Activated CD8-positive, alpha-beta memory T cell treated with anti-CD3 and anti-CD28 coated beads for 1 hour (primary cell): ENCODE measurements around the gene IRF8.
"Not testable (repeated sequence)": the region's sequence is repeated elsewhere in the genome, so short reads cannot be mapped to it uniquely, and the experiment has no call there.

ENCODE experiments used
- DNase-seq, 2 donors: peaks; one replicate each; pipeline ENCODE4 v3.0.0-alpha.2; 2020; ENCODE audit warnings: low read depth in 1 of 2; ENCODE audit errors: extremely low read depth in 1 of 2

IRF8 gene

DNA sequence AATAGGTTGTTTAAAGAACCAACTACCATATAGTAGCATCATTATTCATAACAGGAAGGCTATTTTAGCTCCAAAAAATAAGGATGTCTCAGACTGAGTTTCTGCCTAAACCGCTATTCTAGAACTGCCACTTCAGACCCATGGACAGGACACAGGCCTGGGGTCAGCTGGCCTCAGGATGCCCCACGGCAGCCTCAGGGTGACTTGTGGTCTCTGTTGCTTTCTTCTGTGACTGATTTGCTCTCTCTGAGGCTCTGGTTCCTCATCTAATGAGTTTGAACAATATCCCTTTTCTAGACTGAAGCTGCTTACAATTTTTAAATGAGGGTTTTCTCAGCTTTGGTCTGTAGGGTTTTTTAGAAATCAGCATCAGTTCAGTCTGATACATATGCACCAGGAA lies 31.8 kb upstream of the IRF8 start:
- no peak for DNase-seq

DNA sequence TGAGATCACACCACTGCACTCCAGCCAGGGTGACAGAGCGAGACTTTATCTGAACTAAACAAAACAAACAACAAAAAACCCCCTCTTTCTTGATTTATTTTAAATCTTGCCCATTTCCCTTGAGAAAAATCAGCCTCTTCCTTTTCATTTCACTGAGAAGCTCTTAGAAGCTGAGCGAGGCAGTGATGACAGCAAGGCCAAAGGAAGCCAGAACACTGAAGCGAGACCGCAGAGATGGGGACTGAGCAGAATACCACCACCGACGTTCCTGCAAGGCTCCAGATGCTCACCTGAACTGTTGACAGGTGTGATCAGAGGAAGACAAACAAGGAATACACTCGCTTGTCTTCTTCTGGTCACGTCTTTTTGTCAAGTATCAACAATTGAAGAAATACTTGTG lies 30.5 kb upstream of the IRF8 start:
- DNase-seq: no peak

DNA sequence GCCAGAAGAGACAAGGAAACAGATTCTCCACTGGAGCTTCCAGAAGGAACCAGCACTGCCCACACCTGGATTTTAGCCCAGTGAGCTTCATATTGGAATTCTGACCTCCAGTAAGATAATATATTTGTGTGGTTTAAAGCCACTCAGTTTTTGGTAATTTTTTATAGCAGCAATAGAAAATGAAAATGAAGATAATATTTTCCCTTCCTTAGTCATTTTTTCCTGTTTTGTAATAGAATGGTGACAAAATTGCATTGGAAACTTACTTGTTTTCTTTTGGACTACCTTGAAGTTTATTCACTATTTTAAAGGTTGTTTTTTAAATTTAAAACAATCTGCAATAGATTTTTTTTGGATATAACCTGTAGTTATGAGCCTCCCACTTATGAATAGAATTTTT lies 29.8 kb upstream of the IRF8 start:
- DNase-seq: no peak

DNA sequence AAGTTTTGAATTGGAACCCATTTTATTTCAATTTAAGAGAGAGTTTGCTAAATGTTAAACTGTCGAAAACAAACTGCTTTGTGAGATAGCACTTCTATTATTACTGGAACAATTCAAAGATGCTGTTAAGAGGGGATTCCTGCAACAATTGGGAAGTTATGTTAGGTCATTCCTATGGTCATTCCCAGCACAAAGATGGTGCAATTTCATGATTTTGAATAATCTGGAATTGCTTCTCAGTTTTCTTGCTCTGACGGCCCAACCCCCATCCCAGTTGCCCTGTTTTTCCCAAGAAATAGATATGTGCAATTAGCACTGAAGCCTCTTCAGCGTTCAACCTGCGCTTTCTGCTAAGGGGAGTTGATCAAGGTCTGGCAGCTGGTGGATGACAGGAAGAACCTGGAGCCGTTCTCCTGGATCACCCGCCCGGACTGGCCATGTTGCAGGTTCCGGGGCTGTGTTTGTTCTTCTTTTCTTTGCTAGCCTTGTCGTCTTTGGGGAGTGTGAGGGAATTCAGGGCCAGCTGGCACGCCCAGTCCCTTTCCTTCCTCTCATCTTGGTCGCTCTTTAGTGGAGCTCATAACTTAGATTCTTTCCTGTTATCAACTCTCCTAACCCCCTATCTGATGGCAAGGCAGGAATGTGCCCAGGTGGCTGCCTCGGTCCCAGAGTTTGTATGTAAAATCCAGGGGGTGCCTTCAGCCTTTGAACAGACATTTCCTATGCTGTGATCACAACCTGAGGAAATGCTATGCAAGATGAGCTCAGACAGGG lies 29.0 kb upstream of the IRF8 start:
- DNase-seq: no peak

DNA sequence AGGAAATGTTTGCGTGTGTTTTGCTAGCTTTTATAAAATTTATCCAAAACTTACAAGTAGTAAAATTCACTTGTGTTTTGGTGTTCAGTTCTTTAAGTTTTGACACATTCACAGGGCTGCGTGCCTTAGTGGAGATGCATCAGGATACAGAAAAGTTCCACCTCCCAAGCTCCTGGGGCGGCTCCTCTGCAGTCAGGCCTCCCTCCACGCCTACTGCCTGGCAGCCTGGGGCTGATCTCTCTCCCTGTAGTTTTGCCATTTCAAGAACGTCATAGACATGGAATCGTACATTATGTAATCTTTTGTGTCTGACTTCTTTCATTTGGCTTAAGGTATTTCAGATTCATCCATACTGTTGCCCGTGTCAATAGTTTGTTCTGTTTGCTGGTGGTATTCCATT lies 27.2 kb upstream of the IRF8 start:
- DNase-seq: no peak

DNA sequence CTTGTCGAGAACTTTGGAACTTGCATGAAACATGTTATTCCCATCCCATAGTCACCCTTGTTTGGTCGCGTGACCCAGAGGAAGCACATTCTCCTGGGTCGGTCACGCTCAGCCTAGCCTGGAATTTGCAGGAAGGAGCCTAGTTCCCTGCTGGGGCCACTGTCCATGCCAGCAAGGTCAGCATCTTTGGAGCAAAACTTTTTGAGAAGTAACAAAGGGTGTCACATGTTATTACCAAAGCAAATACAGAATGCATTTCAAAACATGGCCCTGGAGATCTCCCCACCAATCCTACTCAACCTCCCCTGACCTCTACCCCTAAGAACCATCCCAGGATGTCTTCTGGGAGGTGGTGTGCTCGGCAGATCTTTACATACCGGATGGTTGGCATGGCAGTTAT lies 26.2 kb upstream of the IRF8 start:
- no peak for DNase-seq

DNA sequence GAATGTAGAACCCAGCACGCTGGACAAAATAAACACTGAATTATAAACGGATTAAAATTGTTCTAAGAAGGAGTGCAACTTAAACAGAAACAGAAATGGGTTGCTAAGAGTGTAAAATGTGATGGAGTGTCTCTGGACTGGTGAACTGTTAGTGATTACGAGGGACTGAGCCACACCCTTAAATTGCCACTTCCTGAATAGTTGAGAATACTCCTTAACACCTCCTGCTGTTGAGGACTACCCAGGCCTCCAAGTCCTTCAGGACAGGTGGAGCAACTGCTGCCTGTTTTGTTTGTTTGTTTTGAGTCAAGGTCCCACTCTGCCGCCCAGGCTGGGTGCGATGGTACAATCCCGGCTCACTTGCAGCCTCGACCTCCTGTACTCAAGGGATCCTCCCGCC lies 25.8 kb upstream of the IRF8 start:
- DNase-seq: no peak

DNA sequence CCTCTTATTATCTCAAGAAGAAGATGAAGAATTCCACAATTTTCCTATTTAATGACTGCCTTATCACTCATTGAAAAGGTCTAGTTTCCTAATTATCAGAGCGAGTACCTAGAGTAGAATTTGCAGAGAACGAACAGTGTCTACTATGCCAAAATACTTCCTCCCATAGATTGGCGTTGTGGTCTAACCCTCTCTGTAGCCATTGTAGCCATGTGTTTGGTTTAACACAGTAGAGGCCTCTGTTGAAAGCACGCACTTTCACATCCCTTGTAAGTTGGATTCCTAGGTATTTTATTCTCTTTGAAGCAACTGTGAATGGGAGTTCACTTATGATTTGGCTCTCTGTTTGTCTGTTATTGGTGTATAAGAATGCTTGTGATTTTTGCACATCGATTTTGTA lies 24.9 kb upstream of the IRF8 start:
- not testable (repeated sequence) for DNase-seq

DNA sequence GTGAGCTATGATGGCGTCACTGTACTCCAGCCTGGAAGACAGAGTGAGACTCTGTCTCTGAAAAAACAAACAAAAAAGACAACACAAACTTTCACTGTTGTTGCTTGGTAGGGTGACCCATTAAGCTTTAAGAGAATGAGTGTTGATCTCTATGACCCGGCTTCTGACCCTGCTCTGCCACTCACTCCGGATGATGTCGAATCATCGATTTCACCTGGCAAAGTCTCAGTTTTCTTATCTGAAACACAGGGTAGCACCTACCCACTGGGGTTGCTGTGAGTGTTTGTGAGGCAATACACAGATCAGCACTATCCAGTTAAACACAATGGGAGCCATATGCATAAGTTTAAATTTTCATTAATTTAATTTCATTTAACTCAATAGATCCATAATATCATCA lies 20.6 kb upstream of the IRF8 start:
- no peak for DNase-seq

DNA sequence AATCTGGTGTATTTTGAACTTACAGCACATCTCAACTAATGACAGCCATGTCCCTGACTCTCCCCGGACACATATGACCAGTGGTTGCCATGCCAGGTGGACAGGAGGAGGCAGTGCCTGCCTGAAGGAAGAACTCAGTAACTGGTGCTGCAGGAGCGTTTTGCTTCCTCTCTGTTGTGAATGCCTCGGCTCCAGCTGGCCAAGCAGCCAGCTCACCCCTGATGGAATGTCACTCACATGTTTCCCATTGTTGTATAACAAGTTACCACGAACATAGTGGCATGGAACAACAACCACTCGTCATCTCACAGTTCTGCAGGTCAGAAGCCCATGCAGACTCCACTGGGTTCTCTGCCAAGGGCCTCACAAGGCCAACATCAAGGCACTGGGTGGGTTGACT lies 20.1 kb upstream of the IRF8 start:
- DNase-seq: no peak

DNA sequence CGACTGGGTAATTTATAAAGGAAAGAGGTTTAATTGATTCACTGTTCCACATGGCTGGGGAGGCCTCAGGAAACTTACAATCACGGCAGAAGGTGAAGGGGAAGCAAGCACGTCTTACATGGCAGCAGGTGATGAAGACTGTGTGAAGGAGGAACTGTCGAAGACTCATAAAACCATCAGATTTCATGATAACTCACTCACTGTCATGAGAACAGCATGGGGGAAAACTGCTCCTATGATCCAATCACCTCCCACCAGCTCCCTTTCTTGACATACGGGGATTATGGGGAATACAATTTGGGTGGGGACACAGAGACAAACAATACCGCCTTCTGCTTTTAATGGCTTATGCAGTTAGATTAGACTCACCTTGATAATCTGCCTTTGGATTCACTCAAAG lies 19.4 kb upstream of the IRF8 start:
- no peak for DNase-seq

DNA sequence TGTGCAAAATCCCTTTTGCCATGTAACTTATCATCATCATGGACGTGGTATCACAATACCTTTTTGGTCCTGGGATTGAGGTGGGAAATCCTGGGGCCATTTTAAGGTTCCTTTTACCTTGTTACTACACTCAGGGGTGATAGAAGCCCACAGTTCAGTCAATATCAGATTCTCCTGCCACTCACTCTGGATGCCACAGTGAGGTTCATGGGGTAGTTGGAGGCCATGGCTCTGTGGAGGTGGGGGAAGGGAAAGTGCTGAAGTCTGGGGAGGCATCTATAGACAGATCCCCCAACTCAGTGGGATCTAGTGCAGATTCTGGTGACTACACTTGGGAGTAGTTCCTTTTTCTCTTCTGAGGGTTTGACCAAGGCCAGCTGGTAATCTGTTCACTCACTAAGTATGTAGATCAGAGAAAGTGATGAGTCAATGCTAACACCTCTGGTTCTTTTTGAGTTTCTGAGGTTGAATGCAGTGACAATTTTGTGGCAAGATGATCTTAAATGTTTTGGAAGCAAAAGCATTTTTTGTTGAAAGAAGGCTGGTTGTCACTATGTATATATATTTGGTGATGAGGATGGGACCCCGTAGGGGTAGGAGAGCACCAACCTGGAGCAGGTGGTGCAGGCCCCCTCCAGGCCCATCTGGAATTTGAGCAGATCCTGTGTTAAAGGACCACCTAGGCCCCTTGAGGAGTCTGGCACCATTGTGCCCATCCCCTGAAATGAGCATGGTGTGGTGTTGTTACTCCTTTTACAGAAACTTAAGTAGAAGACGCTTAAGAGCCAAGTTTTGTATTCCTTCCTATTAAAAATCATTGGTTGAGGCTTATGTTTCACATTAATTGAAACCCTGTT lies 18.8 kb upstream of the IRF8 start:
- DNase-seq: no peak

DNA sequence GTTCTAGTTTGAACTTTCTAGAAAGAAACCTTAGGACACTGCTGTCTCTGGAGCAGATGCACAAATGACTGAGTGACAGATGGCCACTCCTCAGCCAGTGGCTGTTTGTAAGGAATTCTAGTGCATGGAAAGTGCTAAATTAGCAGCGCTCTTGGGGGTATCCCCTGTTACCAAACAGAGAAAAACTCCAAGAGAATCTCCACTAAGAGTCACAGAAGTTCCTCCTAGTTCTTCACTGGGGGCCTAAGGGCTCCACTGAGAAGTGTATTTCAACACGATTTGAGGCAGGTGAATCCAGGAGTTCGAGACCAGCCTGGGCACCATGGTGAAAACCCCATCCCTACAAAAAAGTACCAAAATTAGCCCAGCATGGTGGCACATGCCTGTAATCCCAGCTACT lies 18.1 kb upstream of the IRF8 start:
- DNase-seq: no peak

DNA sequence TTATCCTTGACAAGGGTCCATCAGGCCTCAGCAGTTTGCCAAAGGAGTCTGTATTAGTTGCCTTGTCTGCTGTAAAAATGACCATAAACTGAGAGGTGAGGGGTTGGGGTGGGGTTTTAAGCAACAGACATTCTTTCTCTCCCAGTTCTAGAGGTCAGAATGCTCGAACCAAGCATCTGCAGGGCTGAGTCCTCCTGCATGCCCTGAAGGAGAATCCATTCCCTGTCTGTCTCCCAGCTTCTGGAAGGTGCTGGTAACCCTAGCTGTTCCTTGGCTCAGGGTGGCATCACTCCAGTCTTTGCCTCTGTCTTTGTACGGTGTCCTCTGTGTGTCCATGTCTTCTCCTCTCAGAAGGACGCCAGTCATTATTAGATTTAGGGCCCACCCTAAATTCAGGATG lies 17.5 kb upstream of the IRF8 start:
- DNase-seq: no peak

DNA sequence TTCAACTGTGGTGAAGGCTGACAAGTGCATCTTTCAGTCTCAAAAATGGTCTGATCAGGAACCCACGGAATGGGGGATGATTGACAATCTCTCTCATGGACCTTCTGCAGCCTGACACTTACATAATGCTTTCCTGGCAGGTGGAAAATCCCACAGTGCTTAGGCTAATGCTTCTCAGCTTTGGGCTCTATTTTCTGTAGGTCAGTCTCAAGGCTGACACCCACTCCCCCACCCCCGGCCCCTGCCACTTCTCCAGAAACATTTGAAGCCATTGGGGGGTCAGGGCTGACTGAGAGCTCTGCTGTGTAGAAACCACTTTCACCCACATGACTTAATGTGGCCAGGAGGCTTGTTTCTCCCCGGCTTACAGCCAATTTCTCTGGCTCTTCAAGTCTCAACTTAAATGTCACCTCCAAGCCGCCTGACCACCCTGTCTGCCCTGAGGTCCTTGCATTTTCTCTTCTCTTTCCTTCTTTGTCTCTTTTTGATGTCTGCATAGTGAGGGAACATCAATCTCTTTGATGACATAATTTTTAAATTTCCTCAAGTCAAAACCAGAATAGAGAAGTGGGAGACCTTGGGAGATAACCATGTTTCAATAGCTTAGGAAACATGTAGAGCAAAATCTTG lies 16.7 kb upstream of the IRF8 start:
- no peak for DNase-seq

DNA sequence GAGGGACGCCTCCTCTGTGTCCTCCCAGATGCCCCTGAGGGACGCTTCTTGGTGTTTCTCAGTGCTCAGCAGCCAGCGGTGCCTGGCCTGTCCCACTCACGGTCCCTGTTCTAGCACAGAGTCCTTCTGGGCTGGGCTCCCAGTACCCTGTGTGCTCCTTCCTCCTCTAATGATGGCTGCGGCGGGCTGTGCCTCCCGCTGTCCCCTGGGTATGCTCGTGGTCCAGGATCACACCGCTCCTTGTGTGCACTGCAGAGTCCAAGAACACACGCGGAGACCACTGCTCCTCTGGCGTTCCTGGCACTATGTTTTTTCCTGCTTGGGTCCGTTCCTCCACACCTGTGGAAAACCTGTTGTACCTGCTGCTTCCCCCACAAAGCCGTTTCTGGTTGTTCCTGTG lies 15.1 kb upstream of the IRF8 start:
- DNase-seq: no peak

DNA sequence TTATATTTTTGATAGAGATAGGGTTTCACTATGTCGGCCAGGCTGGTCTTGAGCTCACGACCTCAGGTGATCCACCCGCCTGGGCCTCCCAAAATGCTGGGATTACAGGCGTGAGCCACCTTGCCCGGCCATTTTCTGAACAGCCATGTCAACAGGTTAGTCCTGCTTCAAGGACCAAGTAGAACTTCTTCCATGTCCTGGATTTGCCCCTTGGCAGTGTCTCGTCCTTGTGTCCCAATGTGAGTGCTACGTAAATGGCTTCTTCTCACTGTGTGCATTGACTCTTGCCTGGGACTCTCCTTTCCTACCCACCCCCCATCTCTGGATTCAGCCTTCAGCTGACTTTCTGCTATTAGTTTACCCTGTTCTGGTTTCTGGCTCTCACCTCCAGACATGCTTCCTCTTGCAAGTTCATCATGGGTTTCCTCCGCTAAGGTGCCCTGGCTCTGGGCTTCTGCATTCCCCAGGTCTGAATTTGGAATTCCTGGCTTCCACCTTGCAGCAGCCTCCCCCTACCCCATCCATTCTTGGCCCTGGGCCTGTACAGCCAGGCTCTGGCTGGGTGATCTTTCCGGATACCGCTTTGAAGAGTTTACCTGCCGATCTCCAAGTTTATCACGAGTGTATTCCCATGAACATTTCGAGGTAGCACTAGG lies 14.0 kb upstream of the IRF8 start:
- no peak for DNase-seq

DNA sequence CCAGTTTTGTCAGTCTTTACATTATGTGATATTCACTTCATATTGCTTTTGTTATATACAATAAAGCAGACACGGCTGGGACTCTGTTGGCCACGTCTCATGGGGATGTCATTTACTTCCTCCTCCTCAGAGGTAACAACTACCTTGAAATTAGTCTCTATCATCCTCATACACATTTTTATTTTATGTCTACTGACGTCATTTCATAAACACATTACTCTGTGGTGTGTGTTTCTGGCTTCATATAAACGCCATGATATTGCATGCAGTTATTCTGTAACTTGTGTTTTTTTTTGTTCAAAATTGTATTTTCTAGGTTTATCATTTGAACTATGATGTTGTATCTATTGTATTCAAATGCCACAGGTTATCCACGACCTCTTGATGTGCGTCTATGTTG lies 13.4 kb upstream of the IRF8 start:
- DNase-seq: no peak

DNA sequence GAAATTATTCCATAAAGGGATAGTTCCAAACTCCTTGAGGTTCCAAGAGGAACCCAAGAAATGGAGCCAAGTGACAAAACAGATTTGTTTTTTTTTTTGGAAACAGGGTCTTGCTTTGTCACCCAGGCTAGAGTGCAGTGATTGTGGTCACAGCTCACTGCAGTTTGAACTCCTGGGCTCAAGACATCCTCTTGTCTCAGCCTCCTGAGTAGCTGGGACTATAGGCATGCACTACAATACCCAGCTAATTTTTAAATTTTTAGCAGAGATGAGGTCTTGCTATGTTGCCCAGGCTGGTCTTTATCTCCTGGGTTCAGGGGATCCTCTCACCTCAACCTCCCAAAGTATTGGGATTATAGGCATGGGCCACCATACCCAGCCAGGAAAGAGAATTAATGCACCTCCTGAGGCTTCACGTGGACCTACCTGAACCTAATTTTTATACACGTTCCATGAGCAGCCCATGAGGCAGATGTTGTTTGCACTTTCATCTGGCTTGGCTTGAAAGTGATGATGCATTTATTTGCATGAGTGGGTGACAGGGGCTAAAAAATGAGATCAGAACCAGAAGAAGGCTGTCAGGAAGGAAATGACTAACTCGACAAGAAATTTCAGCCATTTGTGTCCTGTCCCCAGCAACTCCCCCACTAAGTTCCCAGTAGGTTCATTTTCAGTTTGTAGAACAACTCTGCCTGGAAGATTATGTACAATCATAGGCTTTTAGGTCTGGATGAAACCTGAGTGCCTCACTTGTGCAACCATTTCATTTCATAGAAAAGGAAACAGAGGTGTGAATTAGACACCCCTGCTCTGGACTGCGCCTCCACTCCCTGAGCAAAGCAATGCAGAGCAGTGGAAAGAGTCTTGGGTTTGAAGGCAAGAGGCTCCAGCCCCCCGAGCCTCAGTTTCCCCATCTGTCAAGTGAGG lies 10.3 kb upstream of the IRF8 start:
- DNase-seq: no peak

DNA sequence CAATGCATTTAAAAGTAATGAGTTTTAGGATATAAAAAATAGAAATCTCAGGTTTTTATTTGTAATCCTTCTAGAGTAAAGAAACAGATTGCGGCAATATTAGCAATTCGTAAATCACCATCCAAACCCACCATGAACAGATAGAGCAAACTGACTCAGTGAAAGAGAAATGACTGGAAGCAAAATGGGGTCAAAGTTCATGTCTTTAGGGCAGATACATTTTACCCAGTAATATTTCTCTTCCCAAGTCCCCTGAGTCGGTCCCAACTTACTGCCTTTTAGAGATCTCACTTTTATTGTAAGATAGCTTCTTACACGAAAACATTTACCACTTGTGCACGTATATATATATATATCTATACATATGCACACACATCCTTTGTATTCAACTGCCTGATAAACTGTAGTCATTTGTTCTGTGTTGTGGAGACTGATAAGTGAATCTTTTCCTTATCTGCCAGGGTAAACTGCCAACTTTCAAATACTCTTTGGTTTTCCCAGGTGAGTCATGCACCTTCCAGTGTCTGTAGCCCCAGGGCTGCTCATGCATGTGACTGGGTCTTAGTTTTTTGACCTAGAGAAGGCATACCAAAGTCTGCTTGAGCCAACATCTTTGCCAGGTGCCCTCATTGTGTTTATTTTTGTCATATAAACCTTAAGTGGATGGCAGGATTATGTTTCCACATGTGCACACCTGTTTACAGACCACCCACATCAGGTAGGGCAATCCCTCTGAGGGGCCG lies 7.8 kb upstream of the IRF8 start:
- no peak for DNase-seq
